Osteoblast (primary cell): ENCODE measurements around the gene SOST. TPM values are rescaled to one million over a fixed set of nuclear protein-coding genes. Genes with fewer than 3 reads are reported as not detected.
A peak's percentile ranks its signal among the peaks of the same experiment; 100 is the strongest.

ENCODE experiments used
- DNase-seq: peaks from one replicate; pipeline ENCODE4 v3.0.0; 2011; ENCODE audit warnings: low spot score, mixed read lengths; ENCODE audit not compliant: insufficient read length; ENCODE audit errors: missing footprints
- H2AFZ ChIP-seq: 2 replicates; pipeline ENCODE4 v1.6.0; 2011; ENCODE audit warnings: mild to moderate bottlenecking, low read length
- H3K27ac ChIP-seq: 2 replicates; pipeline ENCODE4 v1.5.1; 2011; ENCODE audit warnings: mild to moderate bottlenecking, low read depth, low read length, moderate library complexity
- H3K27me3 ChIP-seq: 2 replicates; pipeline ENCODE4 v1.6.0; 2012; ENCODE audit warnings: mild to moderate bottlenecking, control low read depth, inconsistent platforms, low read length, moderate library complexity; ENCODE audit not compliant: insufficient read depth
- H3K36me3 ChIP-seq: 2 replicates; pipeline ENCODE4 v1.5.1; 2011; ENCODE audit warnings: mild to moderate bottlenecking, low read length, control low read depth, moderate library complexity; ENCODE audit not compliant: insufficient read depth
- H3K4me1 ChIP-seq: 2 replicates; pipeline ENCODE4 v1.5.1; 2011; ENCODE audit warnings: mild to moderate bottlenecking, low read length, control low read depth, moderate library complexity; ENCODE audit not compliant: insufficient read depth
- H3K4me2 ChIP-seq: 2 replicates; pipeline ENCODE4 v1.6.0; 2011; ENCODE audit warnings: mild to moderate bottlenecking, low read length; ENCODE audit not compliant: insufficient read depth
- H3K4me3 ChIP-seq: fragments of 200-600 bp; sonication (generic); 3 replicates; pipeline ENCODE4 v1.5.1; 2012; ENCODE audit warnings: mild to moderate bottlenecking, low read length, inconsistent platforms; ENCODE audit not compliant: insufficient read depth
- H3K79me2 ChIP-seq: 2 replicates; pipeline ENCODE4 v1.6.0; 2012; ENCODE audit warnings: mild to moderate bottlenecking, low read length, control low read depth, inconsistent platforms; ENCODE audit not compliant: insufficient read depth
- H3K9me3 ChIP-seq: 2 replicates; pipeline ENCODE4 v1.5.1; 2011; ENCODE audit warnings: low read depth, low read length, control low read depth
- H4K20me1 ChIP-seq: 2 replicates; pipeline ENCODE4 v1.6.0; 2012; ENCODE audit warnings: mild to moderate bottlenecking, low read length, control low read depth; ENCODE audit not compliant: insufficient read depth
- CTCF ChIP-seq: IDR thresholded peaks from 2 replicates; pipeline ENCODE4 v1.5.1; 2011; ENCODE audit warnings: mild to moderate bottlenecking, low read depth, low read length, moderate library complexity; ENCODE audit errors: extremely low read depth
- total RNA-seq: library from RNA; depleted of rRNA; stranded (reverse); fragments of >200 nt; gene quantifications from 2 replicates; pipeline ENCODE4 v1.2.3, GENCODE V29; 2012

SOST gene
- total RNA-seq, 1 donor = not detected

- no peak for TF ChIP-seq CTCF
- Histone ChIP-seq H3K27me3 (no peaks in the 10 kb centered on the region), H3K4me2 (no peak overlapping the region), H2AFZ (no peak overlapping the region), H3K79me2 (peaks cover 6% of the 10 kb centered on the region), H3K4me1 (peaks cover 3% of the 10 kb centered on the region), H3K36me3 (peaks cover 38% of the 10 kb centered on the region), H3K27ac (no peak overlapping the region), H3K9me3 (no peaks in the 10 kb centered on the region), H4K20me1 (peaks cover 7% of the 10 kb centered on the region), H3K4me3 (no peak overlapping the region)
- no peak for DNase-seq
These were observed 9.1 kb upstream of the SOST start for GRCh38 chr17:43767713-43768059.

GRCh38 chr17:43767053-43767712 is 8.6 kb upstream of the SOST start:
- H3K9me3 ChIP-seq = no peaks in the 10 kb centered on the region
- H2AFZ ChIP-seq = no peak overlapping the region
- H3K79me2 ChIP-seq = peaks cover 3% of the 10 kb centered on the region
- peak; percentile 50 for DNase-seq
- H3K4me2 ChIP-seq = no peak overlapping the region
- peaks cover 3% of the 10 kb centered on the region for H3K4me1 ChIP-seq
- TF ChIP-seq CTCF = no peak
- H3K27ac ChIP-seq = no peak overlapping the region
- H3K27me3 ChIP-seq = no peaks in the 10 kb centered on the region
- H4K20me1 ChIP-seq = peaks cover 2% of the 10 kb centered on the region
- peaks cover 33% of the 10 kb centered on the region for H3K36me3 ChIP-seq
- no peak overlapping the region for H3K4me3 ChIP-seq

- Histone ChIP-seq H3K36me3 (peaks cover 31% of the 10 kb centered on the region), H3K27me3 (no peaks in the 10 kb centered on the region), H3K4me1 (peaks cover 3% of the 10 kb centered on the region), H3K27ac (no peak overlapping the region), H3K4me3 (no peak overlapping the region), H3K79me2 (peaks cover 3% of the 10 kb centered on the region), H4K20me1 (peaks cover 2% of the 10 kb centered on the region), H3K9me3 (no peaks in the 10 kb centered on the region), H2AFZ (no peak overlapping the region), H3K4me2 (no peak overlapping the region)
- peak; percentile 94 for TF ChIP-seq CTCF
- DNase-seq = peak; percentile 90
These were observed 7.9 kb upstream of the SOST start for GRCh38 chr17:43766413-43767052.

- Histone ChIP-seq H3K4me1 (peaks cover 3% of the 10 kb centered on the region), H3K4me2 (no peak overlapping the region), H2AFZ (no peak overlapping the region)
These were observed 1.8 kb upstream of the SOST start for GRCh38 chr17:43760254-43760852.

More at GRCh38 chr17:43760254-43760852, 1.8 kb upstream of the SOST start:
- Histone ChIP-seq H3K27me3 (peaks cover 40% of the 10 kb centered on the region), H4K20me1 (no peaks in the 10 kb centered on the region), H3K4me3 (no peak overlapping the region), H3K9me3 (no peaks in the 10 kb centered on the region), H3K79me2 (no peaks in the 10 kb centered on the region), H3K36me3 (no peaks in the 10 kb centered on the region), H3K27ac (no peak overlapping the region)
- DNase-seq = peak; percentile 99
- peak; percentile 100 for TF ChIP-seq CTCF
